Choroid plexus epithelial cell (primary cell): ENCODE results near the gene CD72.

Experiments used
- DNase-seq: peaks from one replicate; pipeline ENCODE4 v3.0.0-alpha.2; 2010; ENCODE audit warnings: low read depth
- H3K4me3 ChIP-seq: 2 replicates; pipeline ENCODE4 v1.5.1; 2011; ENCODE audit warnings: low read depth, mild to moderate bottlenecking, control low read depth, low read length, moderate library complexity
- TF ChIP-seq, protein P1 (sequence below): conservative IDR thresholded peaks from 2 replicates; pipeline ENCODE4 v1.5.1; 2011; ENCODE audit warnings: low read depth, mild to moderate bottlenecking, control low read depth, inconsistent platforms, low read length, moderate library complexity

The CD72 gene

DNA sequence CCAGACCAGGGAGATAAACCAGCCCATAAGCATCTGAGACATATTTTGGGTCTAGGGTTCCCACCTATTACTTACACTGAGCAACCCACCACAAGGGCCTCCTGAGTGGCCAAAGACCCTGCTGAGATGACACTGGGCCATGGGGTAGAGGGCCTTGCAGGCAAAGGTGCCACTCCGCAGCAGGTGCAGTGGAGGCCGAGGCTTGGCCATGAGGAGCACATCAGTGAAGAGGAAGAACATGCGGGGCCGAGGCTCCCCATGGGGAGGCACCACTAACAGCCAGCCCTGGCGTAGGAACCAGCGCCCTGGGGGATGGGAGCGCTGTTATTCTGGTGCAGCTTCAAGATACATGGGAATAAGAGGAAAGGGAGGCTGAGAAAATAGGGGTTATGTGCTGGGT lies 44.2 kb upstream of the CD72 start:
- TF ChIP-seq, protein P1, sequence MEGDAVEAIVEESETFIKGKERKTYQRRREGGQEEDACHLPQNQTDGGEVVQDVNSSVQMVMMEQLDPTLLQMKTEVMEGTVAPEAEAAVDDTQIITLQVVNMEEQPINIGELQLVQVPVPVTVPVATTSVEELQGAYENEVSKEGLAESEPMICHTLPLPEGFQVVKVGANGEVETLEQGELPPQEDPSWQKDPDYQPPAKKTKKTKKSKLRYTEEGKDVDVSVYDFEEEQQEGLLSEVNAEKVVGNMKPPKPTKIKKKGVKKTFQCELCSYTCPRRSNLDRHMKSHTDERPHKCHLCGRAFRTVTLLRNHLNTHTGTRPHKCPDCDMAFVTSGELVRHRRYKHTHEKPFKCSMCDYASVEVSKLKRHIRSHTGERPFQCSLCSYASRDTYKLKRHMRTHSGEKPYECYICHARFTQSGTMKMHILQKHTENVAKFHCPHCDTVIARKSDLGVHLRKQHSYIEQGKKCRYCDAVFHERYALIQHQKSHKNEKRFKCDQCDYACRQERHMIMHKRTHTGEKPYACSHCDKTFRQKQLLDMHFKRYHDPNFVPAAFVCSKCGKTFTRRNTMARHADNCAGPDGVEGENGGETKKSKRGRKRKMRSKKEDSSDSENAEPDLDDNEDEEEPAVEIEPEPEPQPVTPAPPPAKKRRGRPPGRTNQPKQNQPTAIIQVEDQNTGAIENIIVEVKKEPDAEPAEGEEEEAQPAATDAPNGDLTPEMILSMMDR: no peak
- no peak overlapping the region for H3K4me3 ChIP-seq
- no peak for DNase-seq

DNA sequence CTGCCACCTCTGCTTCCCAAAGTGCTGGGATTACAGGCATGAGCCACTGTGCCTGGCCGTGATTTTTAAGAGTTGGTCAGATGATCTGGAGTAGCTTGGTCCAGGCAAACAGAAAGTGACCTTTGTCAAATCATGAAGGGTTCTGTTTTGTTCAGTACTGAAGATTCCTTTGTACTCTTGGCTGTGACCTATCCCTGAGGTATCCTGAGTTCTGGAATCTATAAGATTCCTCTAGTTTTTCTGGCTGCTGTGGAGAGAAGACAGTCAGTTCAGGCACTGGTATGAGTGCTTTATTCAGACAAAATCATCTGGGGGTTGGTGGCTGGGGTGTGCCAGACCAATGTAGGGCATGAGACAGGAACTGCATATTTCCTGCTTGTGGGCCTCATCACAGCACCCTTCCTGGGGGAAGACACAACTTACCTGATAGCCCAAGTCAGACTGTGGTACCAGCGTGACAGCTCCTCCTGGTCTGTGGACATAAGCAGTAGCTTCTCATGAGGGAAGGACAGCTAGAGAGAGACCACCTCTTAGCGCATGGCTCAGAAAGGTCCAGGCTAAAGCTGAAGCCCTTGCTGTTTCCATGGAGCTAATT lies 43.6 kb upstream of the CD72 start:
- TF ChIP-seq, protein P1: no peak
- no peak overlapping the region for H3K4me3 ChIP-seq
- no peak for DNase-seq

DNA sequence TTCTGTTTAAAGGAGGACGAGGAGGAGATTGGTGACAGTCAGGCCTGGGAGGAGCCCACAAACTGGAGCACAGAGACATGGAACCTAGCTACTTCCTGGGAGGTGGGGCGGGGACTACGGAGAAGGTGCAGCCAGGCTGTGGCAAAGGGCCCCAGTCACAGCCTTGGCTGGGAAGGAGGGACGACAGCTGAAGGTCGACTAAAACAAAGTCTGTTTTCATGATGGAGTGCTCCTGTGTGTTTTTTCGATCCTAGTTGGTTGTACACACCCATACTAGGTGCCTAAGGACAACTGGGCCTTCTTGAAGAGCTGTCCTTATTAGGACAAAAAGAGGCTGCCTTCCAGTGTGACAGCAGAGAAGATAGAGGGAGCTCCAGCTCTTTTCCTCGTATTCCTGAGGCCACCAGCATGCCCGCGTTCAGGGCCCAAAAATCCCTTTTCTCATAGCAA lies 42.8 kb upstream of the CD72 start:
- TF ChIP-seq, protein P1: peak; percentile 70
- no peak overlapping the region for H3K4me3 ChIP-seq
- peak; percentile 70 for DNase-seq

DNA sequence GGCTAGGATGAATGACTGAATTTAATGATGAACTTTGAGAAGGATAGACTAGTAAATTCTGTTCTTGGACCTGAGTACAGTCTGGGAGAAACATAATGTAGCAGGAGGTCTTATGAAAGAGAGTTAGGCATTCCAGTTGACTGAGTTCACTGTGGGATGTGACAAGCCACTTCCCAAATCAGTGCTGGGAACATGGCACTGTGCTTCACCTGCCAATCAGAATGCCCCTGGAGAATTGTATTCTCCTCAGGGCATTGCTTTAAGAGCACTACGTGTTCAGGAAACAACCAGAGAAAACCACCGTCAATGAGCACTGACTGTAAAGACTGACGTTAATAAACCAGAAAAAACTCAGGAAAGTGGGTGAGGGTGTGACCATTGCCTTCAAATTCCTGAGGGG lies 41.1 kb upstream of the CD72 start:
- TF ChIP-seq, protein P1: no peak
- DNase-seq: peak; percentile 43
- H3K4me3 ChIP-seq: peak overlapping the region; percentile 98

DNA sequence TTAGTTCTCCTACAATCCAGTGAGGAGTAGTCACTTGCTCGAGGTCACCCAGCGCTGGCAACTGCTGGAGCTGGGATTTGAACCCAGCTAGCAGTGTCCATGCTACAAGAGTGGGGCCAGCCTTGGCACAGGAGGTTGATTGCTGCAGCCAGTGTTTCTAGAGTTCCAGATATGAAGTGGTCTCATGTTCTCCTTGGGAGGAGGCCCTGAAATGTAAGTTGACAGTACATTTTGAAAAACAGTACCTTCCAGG lies 40.7 kb upstream of the CD72 start:
- peak; percentile 57 for DNase-seq
- TF ChIP-seq, protein P1: no peak
- peak overlapping the region; percentile 98 for H3K4me3 ChIP-seq

DNA sequence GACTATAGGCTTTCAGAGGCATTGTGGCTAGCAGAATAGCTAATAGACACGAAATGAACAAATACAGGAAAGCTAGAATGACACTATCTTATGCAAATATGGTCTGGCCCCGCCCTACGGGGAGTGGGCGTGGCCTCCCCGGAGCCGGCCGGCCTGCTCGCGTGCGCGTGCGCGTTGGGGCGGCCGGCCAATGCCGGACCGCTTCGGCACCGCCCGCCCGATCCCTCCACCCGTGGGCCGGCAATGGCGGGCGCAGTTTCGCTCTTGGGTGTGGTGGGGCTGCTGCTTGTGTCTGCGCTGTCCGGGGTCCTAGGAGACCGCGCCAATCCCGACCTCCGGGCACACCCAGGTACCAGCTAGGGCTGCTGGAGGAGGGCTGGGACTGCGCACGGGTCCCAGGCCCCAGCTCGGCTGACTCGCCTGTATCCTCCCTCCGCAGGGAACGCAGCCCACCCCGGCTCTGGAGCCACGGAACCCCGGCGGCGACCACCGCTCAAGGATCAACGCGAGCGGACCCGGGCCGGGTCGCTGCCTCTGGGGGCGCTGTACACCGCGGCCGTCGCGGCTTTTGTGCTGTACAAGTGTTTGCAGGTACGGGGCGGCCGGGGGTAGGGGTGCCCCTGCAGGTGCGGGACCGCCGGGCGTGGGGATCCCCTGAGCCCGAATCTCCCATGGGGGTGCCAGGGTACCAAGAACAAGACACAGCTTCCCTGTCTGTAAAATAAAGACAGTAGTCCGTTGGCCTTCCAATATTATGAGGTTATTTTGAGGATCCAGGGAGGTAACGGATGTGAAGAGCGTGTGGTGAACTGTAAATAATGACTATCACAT lies 40.1 kb upstream of the CD72 start, which contains the start of gene CCDC107:
Gene CCDC107, plus strand, starts transcription at position 156 of the 831 bp plus-strand sequence. Its CDS starts 88 bp downstream, at position 244.
- DNase-seq: peak; percentile 85
- TF ChIP-seq, protein P1: peak; percentile 62
- peak within 1 kb of the TSS; percentile 98 for H3K4me3 ChIP-seq
